Panc1 (cell line): ENCODE measurements around the gene CYP4F2. TPM values are rescaled to one million over a fixed set of nuclear protein-coding genes. Genes with fewer than 3 reads are reported as not detected.

Experiments
- ATAC-seq: fragments of 200-7000 bp; cut with Tn5 transposase; 2 replicates; pipeline ENCODE4 v1.9.1; 2020; ENCODE audit warnings: mild to moderate bottlenecking, moderate library complexity
- BruUV-seq: library from RNA; stranded (reverse); fragments of 400-500 nt; replicated peaks from 2 replicates; lab custom pipeline; 2021; lab: Mats Ljungman, UMichigan
- CTCF ChIA-PET: fragments of 300-600 bp; sonication (Branson Sonifier 250); formaldehyde crosslinking; loops from one replicate; lab custom pipeline; 2022; ENCODE audit warnings: antibody characterized with exemption; lab: Charles Lee
- POLR2A ChIA-PET: fragments of 300-600 bp; sonication (Branson Sonifier 250); formaldehyde crosslinking; loops from one replicate; lab custom pipeline; 2022; ENCODE audit warnings: antibody characterized with exemption; lab: Charles Lee
- DNase-seq: peaks from one replicate; pipeline ENCODE4 v3.0.0-alpha.2; 2010; ENCODE audit warnings: low read depth, low spot score
- H3K27ac ChIP-seq: 2 replicates; pipeline ENCODE4 v1.5.1; 2011; ENCODE audit warnings: mild to moderate bottlenecking, low read length, inconsistent platforms
- H3K27me3 ChIP-seq: fragments of 200-500 bp; sonication (Bioruptor generic); 2 replicates; pipeline ENCODE4 v1.6.0; 2014; ENCODE audit warnings: low read length, inconsistent platforms; ENCODE audit not compliant: control insufficient read depth, insufficient read depth
- H3K36me3 ChIP-seq: fragments of 200-500 bp; sonication (Bioruptor generic); 2 replicates; pipeline ENCODE4 v1.5.1; 2014; ENCODE audit warnings: inconsistent platforms, mild to moderate bottlenecking, low read length, moderate library complexity; ENCODE audit not compliant: control insufficient read depth, insufficient read depth
- H3K4me1 ChIP-seq: 2 replicates; pipeline ENCODE4 v1.5.1; 2011; ENCODE audit warnings: inconsistent platforms, mild to moderate bottlenecking, low read length, moderate library complexity; ENCODE audit not compliant: control insufficient read depth, insufficient read depth
- H3K4me3 ChIP-seq, 2 experiments: 2 replicates each; pipeline ENCODE4 v1.5.1; 2011 to 2012; ENCODE audit warnings: low read depth in 2 of 2, low read length in 2 of 2, mild to moderate bottlenecking in 2 of 2, inconsistent platforms in 1 of 2, moderate library complexity in 1 of 2
- H3K9me3 ChIP-seq: fragments of 200-500 bp; sonication (Bioruptor generic); 2 replicates; pipeline ENCODE4 v1.5.1; 2014; ENCODE audit warnings: low read depth, mild to moderate bottlenecking, inconsistent platforms, low read length, moderate library complexity; ENCODE audit not compliant: control insufficient read depth, insufficient read depth
- POLR2AphosphoS5 ChIP-seq: IDR thresholded peaks from 2 replicates; pipeline ENCODE4 v1.6.1; 2012; ENCODE audit warnings: mild to moderate bottlenecking, low read depth, low read length, moderate library complexity
- SIN3A ChIP-seq: IDR thresholded peaks from 2 replicates; pipeline ENCODE4 v1.6.1; 2012; ENCODE audit warnings: low read depth, mild to moderate bottlenecking, low read length, moderate library complexity, borderline replicate concordance; ENCODE audit not compliant: insufficient read depth
- TCF7L2 ChIP-seq: IDR thresholded peaks from 2 replicates; pipeline ENCODE4 v1.6.1; 2011; ENCODE audit warnings: mild to moderate bottlenecking, low read depth, low read length, inconsistent platforms
- in situ Hi-C: cut with HindIII; loops from 2 replicates; pipeline ENCODE4 v1.10.0; 2016; ENCODE audit warnings: low sequenced_read_pairs, low pct_unique_long_range_greater_than_20kb
- intact Hi-C: fragments of 100-400 bp; cut with micrococcal nuclease; formaldehyde crosslinking; loops from one replicate; pipeline ENCODE4 v1.10.0; 2022; ENCODE audit not compliant: unreplicated experiment
- total RNA-seq: library from RNA; stranded (reverse); gene quantifications from one replicate; pipeline ENCODE4 v1.2.1, GENCODE V29; 2021; ENCODE audit not compliant: unreplicated experiment
- TF ChIP-seq, protein P1 (sequence below): fragments of 450-650 bp; IDR thresholded peaks from 2 replicates; pipeline ENCODE4 v1.5.1; 2017; ENCODE audit warnings: mild to moderate bottlenecking
- TF ChIP-seq, protein P2 (sequence below), 2 experiments: IDR thresholded peaks; 2 replicates each; pipeline ENCODE4 v1.6.1; 2011 to 2012; ENCODE audit warnings: low read depth in 2 of 2, control low read depth in 1 of 2, low read length in 1 of 2, mild to moderate bottlenecking in 1 of 2, moderate library complexity in 1 of 2; ENCODE audit not compliant: insufficient read depth in 1 of 2

The CYP4F2 gene
- total RNA-seq, 1 experiment from 2014 or later: 0.21 TPM

DNA sequence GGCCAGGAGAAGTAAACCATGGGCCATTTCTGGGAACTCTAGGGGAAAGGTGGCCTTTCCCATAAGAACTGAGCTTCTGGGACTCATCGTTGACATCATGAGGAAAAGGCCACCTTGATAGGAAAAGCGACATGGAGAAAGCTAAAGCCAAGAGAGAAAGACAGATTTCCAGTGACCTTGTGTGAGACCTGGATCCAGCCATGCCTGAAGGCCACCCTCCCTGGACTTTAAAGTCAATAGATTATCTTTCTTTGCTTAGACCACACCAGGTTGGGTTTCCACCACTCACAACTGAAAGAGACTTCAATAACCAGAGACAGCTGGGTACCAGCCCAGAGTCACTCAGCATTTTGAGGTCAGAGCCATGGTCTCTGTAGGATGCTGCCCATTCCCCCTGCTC lies 3.5 kb downstream of the CYP4F2 start:
- Histone ChIP-seq H3K4me3 (no peak overlapping the region), H3K4me1 (no peaks in the 10 kb centered on the region), H3K27ac (no peak overlapping the region), H3K27me3 (no peaks in the 10 kb centered on the region), H3K36me3 (no peaks in the 10 kb centered on the region), H3K9me3 (no peaks in the 10 kb centered on the region)
- intact Hi-C loops: no loop called here
- CTCF ChIA-PET: no interaction called here
- no TSS peak for BruUV-seq
- POLR2A ChIA-PET: no interaction called here
- in situ Hi-C loops: no loop called here
- DNase-seq (no peak), ATAC-seq (no peak)
- TF ChIP-seq, protein P1, sequence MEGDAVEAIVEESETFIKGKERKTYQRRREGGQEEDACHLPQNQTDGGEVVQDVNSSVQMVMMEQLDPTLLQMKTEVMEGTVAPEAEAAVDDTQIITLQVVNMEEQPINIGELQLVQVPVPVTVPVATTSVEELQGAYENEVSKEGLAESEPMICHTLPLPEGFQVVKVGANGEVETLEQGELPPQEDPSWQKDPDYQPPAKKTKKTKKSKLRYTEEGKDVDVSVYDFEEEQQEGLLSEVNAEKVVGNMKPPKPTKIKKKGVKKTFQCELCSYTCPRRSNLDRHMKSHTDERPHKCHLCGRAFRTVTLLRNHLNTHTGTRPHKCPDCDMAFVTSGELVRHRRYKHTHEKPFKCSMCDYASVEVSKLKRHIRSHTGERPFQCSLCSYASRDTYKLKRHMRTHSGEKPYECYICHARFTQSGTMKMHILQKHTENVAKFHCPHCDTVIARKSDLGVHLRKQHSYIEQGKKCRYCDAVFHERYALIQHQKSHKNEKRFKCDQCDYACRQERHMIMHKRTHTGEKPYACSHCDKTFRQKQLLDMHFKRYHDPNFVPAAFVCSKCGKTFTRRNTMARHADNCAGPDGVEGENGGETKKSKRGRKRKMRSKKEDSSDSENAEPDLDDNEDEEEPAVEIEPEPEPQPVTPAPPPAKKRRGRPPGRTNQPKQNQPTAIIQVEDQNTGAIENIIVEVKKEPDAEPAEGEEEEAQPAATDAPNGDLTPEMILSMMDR: no peak
- TF ChIP-seq TCF7L2 (no peak), SIN3A (no peak), POLR2AphosphoS5 (no peak)
- TF ChIP-seq, protein P2, sequence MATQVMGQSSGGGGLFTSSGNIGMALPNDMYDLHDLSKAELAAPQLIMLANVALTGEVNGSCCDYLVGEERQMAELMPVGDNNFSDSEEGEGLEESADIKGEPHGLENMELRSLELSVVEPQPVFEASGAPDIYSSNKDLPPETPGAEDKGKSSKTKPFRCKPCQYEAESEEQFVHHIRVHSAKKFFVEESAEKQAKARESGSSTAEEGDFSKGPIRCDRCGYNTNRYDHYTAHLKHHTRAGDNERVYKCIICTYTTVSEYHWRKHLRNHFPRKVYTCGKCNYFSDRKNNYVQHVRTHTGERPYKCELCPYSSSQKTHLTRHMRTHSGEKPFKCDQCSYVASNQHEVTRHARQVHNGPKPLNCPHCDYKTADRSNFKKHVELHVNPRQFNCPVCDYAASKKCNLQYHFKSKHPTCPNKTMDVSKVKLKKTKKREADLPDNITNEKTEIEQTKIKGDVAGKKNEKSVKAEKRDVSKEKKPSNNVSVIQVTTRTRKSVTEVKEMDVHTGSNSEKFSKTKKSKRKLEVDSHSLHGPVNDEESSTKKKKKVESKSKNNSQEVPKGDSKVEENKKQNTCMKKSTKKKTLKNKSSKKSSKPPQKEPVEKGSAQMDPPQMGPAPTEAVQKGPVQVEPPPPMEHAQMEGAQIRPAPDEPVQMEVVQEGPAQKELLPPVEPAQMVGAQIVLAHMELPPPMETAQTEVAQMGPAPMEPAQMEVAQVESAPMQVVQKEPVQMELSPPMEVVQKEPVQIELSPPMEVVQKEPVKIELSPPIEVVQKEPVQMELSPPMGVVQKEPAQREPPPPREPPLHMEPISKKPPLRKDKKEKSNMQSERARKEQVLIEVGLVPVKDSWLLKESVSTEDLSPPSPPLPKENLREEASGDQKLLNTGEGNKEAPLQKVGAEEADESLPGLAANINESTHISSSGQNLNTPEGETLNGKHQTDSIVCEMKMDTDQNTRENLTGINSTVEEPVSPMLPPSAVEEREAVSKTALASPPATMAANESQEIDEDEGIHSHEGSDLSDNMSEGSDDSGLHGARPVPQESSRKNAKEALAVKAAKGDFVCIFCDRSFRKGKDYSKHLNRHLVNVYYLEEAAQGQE (IDR thresholded peaks at IDR 0.05; ENCODE audit: insufficient read depth in 1 of 2, low read depth in 2 of 2, low read length in 1 of 2): no peak

DNA sequence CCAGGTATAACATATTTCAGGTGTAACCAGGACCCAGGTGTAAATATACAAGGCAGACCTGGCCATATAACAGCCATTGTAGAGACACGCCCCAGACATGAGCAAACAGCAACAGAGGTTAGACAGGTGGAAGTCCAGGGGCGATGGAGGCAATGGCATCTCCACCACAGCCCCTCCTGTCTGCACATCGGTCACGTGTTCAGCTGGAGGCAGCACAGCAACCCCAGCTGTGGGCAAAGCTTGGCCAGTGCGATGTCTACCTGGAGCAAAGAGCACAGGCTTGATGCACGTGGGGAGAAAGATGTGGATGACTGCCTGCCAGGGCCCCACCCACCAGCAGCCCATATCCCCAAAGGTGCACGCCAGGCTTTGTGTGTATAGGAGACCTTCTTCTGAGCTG lies 4.4 kb downstream of the CYP4F2 start:
- H3K4me3 ChIP-seq: no peak overlapping the region
- no TSS peak for BruUV-seq
- H3K27ac ChIP-seq: no peak overlapping the region
- POLR2A ChIA-PET: no interaction called here
- DNase-seq: no peak
- TF ChIP-seq, protein P2 (IDR thresholded peaks at IDR 0.05; ENCODE audit: insufficient read depth in 1 of 2, low read depth in 2 of 2, low read length in 1 of 2): no peak
- TF ChIP-seq POLR2AphosphoS5 (no peak), TCF7L2 (no peak), SIN3A (no peak)
- TF ChIP-seq, protein P1: no peak
- in situ Hi-C loops: no loop called here
- H3K9me3 ChIP-seq: no peaks in the 10 kb centered on the region
- H3K4me1 ChIP-seq: no peaks in the 10 kb centered on the region
- intact Hi-C loops: no loop called here
- no peaks in the 10 kb centered on the region for H3K36me3 ChIP-seq
- H3K27me3 ChIP-seq: no peaks in the 10 kb centered on the region
- ATAC-seq: no peak
- CTCF ChIA-PET: no interaction called here
